PC-9 (cell line): ENCODE measurements around the gene GSDME.
"Not testable (repeated sequence)": the region's sequence is repeated elsewhere in the genome, so short reads cannot be mapped to it uniquely, and the experiment has no call there.

Experiments
- EZH2 ChIP-seq: fragments of 200-600 bp; sonication (generic); IDR thresholded peaks from 2 replicates; pipeline ENCODE4 v1.8.0; 2017; ENCODE audit warnings: antibody characterized with exemption, low read depth
- TF ChIP-seq, protein P1 (sequence below): fragments of 200-600 bp; sonication (generic); conservative IDR thresholded peaks from 2 replicates; pipeline ENCODE4 v1.6.1; 2017; ENCODE audit warnings: mixed run types, antibody characterized with exemption, mild to moderate bottlenecking, moderate library complexity

DNA sequence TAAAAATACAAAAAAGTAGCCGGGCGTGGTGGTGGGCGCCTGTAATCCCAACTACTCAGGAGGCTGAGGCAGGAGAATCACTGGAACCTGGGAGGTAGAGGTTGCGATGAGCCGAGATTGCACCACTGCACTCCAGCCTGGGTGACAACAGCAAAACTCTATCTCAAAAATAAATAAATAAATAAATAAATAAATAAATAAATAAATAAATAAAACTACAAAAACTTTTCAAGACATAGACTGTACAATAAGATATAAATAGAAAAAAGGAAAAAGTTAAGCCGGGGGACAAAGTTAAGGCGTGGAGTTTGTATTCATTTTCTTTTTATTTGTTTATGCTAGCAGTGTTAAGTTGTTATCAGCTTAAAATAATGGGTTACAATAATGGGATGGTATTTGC lies 21.7 kb downstream of the GSDME start:
- TF ChIP-seq, protein P1, sequence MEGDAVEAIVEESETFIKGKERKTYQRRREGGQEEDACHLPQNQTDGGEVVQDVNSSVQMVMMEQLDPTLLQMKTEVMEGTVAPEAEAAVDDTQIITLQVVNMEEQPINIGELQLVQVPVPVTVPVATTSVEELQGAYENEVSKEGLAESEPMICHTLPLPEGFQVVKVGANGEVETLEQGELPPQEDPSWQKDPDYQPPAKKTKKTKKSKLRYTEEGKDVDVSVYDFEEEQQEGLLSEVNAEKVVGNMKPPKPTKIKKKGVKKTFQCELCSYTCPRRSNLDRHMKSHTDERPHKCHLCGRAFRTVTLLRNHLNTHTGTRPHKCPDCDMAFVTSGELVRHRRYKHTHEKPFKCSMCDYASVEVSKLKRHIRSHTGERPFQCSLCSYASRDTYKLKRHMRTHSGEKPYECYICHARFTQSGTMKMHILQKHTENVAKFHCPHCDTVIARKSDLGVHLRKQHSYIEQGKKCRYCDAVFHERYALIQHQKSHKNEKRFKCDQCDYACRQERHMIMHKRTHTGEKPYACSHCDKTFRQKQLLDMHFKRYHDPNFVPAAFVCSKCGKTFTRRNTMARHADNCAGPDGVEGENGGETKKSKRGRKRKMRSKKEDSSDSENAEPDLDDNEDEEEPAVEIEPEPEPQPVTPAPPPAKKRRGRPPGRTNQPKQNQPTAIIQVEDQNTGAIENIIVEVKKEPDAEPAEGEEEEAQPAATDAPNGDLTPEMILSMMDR = not testable (repeated sequence)
- not testable (repeated sequence) for TF ChIP-seq EZH2
